Measurements from ENCODE around the gene EGLN1.

Gene EGLN1

GRCh38 chr1:231381729-231382128 lies 40.4 kb downstream of the EGLN1 start:
- TF ChIP-seq CTCF (IDR thresholded peaks at IDR 0.05; ENCODE audit: low read length, missing control alignments): no peak
- DNase-seq (ENCODE audit: low read depth): no peak
- no peak overlapping the region for H3K4me3 ChIP-seq (replicated peaks; ENCODE audit: low read depth, low read length)

GRCh38 chr1:231376875-231377549 lies 45.1 kb downstream of the EGLN1 start:
- no peak for DNase-seq (ENCODE audit: low read depth)
- TF ChIP-seq CTCF (IDR thresholded peaks at IDR 0.05; ENCODE audit: low read length, missing control alignments): no peak
- H3K4me3 ChIP-seq (replicated peaks; ENCODE audit: low read depth, low read length): no peak overlapping the region

- no peak for TF ChIP-seq CTCF (IDR thresholded peaks at IDR 0.05; ENCODE audit: low read length, missing control alignments)
- no peak overlapping the region for H3K4me3 ChIP-seq (replicated peaks; ENCODE audit: low read depth, low read length)
- DNase-seq (ENCODE audit: low read depth): no peak
Measured at GRCh38 chr1:231376101-231376500, 46.0 kb downstream of the EGLN1 start.

- DNase-seq (ENCODE audit: low read depth): no peak
- H3K4me3 ChIP-seq (replicated peaks; ENCODE audit: low read depth, low read length): no peak overlapping the region
- no peak for TF ChIP-seq CTCF (IDR thresholded peaks at IDR 0.05; ENCODE audit: low read length, missing control alignments)
Measured at GRCh38 chr1:231374394-231374793, 47.7 kb downstream of the EGLN1 start.

GRCh38 chr1:231372501-231372900 lies 49.6 kb downstream of the EGLN1 start:
- TF ChIP-seq CTCF (IDR thresholded peaks at IDR 0.05; ENCODE audit: low read length, missing control alignments): no peak
- DNase-seq (ENCODE audit: low read depth): no peak
- no peak overlapping the region for H3K4me3 ChIP-seq (replicated peaks; ENCODE audit: low read depth, low read length)

- no peak for TF ChIP-seq CTCF (IDR thresholded peaks at IDR 0.05; ENCODE audit: low read length, missing control alignments)
Measured at GRCh38 chr1:231369282-231369681, 52.8 kb downstream of the EGLN1 start.

GRCh38 chr1:231364192-231364591 lies 57.9 kb downstream of the EGLN1 start:
- TF ChIP-seq CTCF (IDR thresholded peaks at IDR 0.05; ENCODE audit: low read length, missing control alignments): no peak
- DNase-seq (ENCODE audit: low read depth): no peak
- no peak overlapping the region for H3K4me3 ChIP-seq (replicated peaks; ENCODE audit: low read depth, low read length)

More at GRCh38 chr1:231369282-231369681, 52.8 kb downstream of the EGLN1 start:
- no peak for DNase-seq (ENCODE audit: low read depth)
- no peak overlapping the region for H3K4me3 ChIP-seq (replicated peaks; ENCODE audit: low read depth, low read length)

All from fibroblast of pulmonary artery (primary cell).